Erythroblast (primary cell): ENCODE measurements around the gene GSTA1.

Experiments
- GATA1 ChIP-seq: IDR thresholded peaks from 2 replicates; pipeline ENCODE4 v1.6.1; 2011; ENCODE audit warnings: low read depth, mild to moderate bottlenecking, control low read depth, low read length, moderate library complexity
- POLR2A ChIP-seq: IDR thresholded peaks from 2 replicates; pipeline ENCODE4 v1.6.1; 2011; ENCODE audit warnings: mild to moderate bottlenecking, low read length

GRCh38 chr6:52759085-52759484 is 44.5 kb downstream of the GSTA1 start:
- TF ChIP-seq POLR2A (no peak), GATA1 (no peak)
